ENCODE measurements around the gene ZMYM4.

DNA sequence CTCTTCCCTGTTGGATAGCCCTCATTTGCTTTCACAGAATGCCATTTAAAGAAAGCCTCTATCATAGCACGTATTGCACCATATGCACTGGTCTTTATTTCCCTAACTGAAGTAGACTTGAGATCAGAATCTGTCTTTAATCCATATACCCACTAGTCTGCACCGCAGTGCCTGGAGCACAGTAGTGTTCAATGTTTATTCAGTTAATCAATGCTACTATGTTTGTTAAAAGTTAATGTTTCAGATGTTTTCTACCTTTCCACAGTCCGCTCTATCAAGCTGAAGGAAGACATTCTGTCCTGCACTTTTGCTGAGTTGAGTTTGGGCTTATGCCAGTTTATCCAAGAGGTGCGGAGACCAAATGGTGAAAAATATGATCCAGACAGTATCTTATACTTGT, 139.2 kb downstream of the ZMYM4 start:
- no peak for TF ChIP-seq EZH2 (IDR thresholded peaks at IDR 0.05; ENCODE audit: insufficient read depth, poor library complexity, severe bottlenecking)
- no peak for TF ChIP-seq EZH2phosphoT487 (IDR thresholded peaks at IDR 0.05; ENCODE audit: insufficient read depth, low read depth)

Data from GM23248 (cell line).